ENCODE results near the gene PITHD1.
A peak's percentile ranks its signal among the peaks of the same experiment; 100 is the strongest.

DNA sequence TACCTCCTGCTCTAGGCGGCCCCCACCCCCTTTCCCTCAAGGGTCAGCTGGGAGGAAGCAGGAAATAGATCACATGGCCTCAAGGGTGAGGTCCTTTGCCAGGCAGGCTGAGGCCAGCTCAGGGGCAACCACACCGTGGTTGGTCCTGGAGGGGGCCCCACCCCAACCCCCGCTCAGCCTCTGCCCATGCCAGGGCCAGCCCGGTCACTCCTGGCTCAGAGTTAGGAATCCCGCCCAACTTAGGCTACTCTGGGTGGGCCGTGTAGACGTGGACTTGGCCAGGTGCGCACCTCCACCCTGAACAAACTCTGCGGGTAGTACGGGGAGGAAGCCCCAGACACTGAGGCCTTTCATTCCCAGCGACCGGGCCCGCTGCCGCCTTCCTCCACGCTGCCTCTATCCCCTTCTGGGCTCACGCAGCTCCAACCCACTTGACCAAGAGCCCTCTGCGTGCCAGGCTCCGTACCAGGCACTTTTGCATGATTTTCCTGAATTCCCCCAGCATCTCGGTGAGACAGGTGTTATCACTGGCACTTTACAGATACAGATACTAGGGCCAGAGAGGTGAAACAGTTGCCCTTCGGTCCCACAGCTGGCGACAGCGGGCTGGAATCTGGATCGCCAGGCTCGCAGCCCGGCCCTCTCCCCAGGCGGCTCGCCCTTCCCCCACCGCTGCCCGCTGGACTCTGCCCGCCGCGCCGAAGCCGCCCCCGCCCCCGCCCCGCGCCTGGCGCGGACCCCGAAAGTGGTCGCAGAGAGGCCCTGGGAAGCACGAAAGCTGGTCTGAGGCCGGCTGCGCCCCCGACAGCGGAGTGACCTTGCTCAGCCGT, 21.6 kb downstream of the PITHD1 start:
- TF ChIP-seq, protein P1, sequence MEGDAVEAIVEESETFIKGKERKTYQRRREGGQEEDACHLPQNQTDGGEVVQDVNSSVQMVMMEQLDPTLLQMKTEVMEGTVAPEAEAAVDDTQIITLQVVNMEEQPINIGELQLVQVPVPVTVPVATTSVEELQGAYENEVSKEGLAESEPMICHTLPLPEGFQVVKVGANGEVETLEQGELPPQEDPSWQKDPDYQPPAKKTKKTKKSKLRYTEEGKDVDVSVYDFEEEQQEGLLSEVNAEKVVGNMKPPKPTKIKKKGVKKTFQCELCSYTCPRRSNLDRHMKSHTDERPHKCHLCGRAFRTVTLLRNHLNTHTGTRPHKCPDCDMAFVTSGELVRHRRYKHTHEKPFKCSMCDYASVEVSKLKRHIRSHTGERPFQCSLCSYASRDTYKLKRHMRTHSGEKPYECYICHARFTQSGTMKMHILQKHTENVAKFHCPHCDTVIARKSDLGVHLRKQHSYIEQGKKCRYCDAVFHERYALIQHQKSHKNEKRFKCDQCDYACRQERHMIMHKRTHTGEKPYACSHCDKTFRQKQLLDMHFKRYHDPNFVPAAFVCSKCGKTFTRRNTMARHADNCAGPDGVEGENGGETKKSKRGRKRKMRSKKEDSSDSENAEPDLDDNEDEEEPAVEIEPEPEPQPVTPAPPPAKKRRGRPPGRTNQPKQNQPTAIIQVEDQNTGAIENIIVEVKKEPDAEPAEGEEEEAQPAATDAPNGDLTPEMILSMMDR (IDR thresholded peaks at IDR 0.05) = no peak
- peak; percentile 41 to 74 (median 46) for TF ChIP-seq POLR2AphosphoS5 (IDR thresholded peaks at IDR 0.05)

Data from breast epithelium (tissue), 3 donors.